ENCODE measurements around the gene JMY.
"Not testable (repeated sequence)": the region's sequence is repeated elsewhere in the genome, so short reads cannot be mapped to it uniquely, and the experiment has no call there.

JMY gene

GRCh38 chr5:79242242-79243039 lies 6.5 kb downstream of the JMY start:
- Histone ChIP-seq H3K36me3 (ENCODE audit: insufficient read depth, low read length) (no peaks in the 10 kb centered on the region), H3K4me1 (ENCODE audit: insufficient read depth, low read length) (peaks cover 37% of the 10 kb centered on the region), H3K4me2 (ENCODE audit: insufficient read depth, low read length) (no peak overlapping the region; the same call in 1 of the 2 replicates), H3K79me2 (ENCODE audit: insufficient read depth, low read length) (peaks cover 66% of the 10 kb centered on the region), H3K27me3 (ENCODE audit: insufficient read depth, low read length, poor library complexity) (no peaks in the 10 kb centered on the region), H3K4me3 (ENCODE audit: low read depth in 1 of 2, low read length in 2 of 2) (no peak overlapping the region), H3K27ac (ENCODE audit: low read length) (no peak overlapping the region), H4K20me1 (ENCODE audit: insufficient read depth, low read length) (peaks cover 15% of the 10 kb centered on the region), H3K9ac (ENCODE audit: low read depth, low read length) (no peak overlapping the region), H3K9me3 (ENCODE audit: insufficient read depth, low read length, severe bottlenecking) (no peaks in the 10 kb centered on the region), H2AFZ (ENCODE audit: low read depth, low read length) (no peak overlapping the region)
- no peak for TF ChIP-seq CTCF (IDR thresholded peaks at IDR 0.05; ENCODE audit: borderline replicate concordance, extremely low read depth, low read length, poor library complexity, severe bottlenecking)
- TF ChIP-seq EZH2 (IDR thresholded peaks at IDR 0.05; ENCODE audit: borderline replicate concordance, low read depth, low read length, severe bottlenecking): no peak
- DNase-seq (no peak), ATAC-seq (ENCODE audit: insufficient read depth, low read depth) (no peak)

GRCh38 chr5:79243224-79243623 lies 7.3 kb downstream of the JMY start:
- Histone ChIP-seq H3K4me1 (ENCODE audit: insufficient read depth, low read length) (peaks cover 30% of the 10 kb centered on the region), H3K36me3 (ENCODE audit: insufficient read depth, low read length) (no peaks in the 10 kb centered on the region), H3K27ac (ENCODE audit: low read length) (no peak overlapping the region), H3K4me3 (ENCODE audit: low read depth in 1 of 2, low read length in 2 of 2) (no peak overlapping the region), H2AFZ (ENCODE audit: low read depth, low read length) (no peak overlapping the region), H3K27me3 (ENCODE audit: insufficient read depth, low read length, poor library complexity) (no peaks in the 10 kb centered on the region), H3K9me3 (ENCODE audit: insufficient read depth, low read length, severe bottlenecking) (no peaks in the 10 kb centered on the region), H3K9ac (ENCODE audit: low read depth, low read length) (no peak overlapping the region), H3K79me2 (ENCODE audit: insufficient read depth, low read length) (peaks cover 60% of the 10 kb centered on the region), H3K4me2 (ENCODE audit: insufficient read depth, low read length) (no peak overlapping the region), H4K20me1 (ENCODE audit: insufficient read depth, low read length) (peaks cover 10% of the 10 kb centered on the region)
- no peak for TF ChIP-seq EZH2 (IDR thresholded peaks at IDR 0.05; ENCODE audit: borderline replicate concordance, low read depth, low read length, severe bottlenecking)
- ATAC-seq (ENCODE audit: insufficient read depth, low read depth) (no peak), DNase-seq (no peak)

GRCh38 chr5:79254067-79254466 lies 18.1 kb downstream of the JMY start:
- peaks cover 24% of the 10 kb centered on the region; the same call in 1 of the 2 replicates for H3K79me2 ChIP-seq (ENCODE audit: insufficient read depth, low read length)
- ATAC-seq (ENCODE audit: insufficient read depth, low read depth); H2AFZ ChIP-seq (ENCODE audit: low read depth, low read length): not testable (repeated sequence)

GRCh38 chr5:79255786-79256557 lies 20.0 kb downstream of the JMY start:
- Histone ChIP-seq H3K27me3 (ENCODE audit: insufficient read depth, low read length, poor library complexity) (no peaks in the 10 kb centered on the region), H3K36me3 (ENCODE audit: insufficient read depth, low read length) (peaks cover 6% of the 10 kb centered on the region; the same call in 1 of the 2 replicates), H2AFZ (ENCODE audit: low read depth, low read length) (no peak overlapping the region), H3K79me2 (ENCODE audit: insufficient read depth, low read length) (peaks cover 22% of the 10 kb centered on the region; the same call in 1 of the 2 replicates), H4K20me1 (ENCODE audit: insufficient read depth, low read length) (peaks cover 12% of the 10 kb centered on the region; the same call in 1 of the 2 replicates), H3K9ac (ENCODE audit: low read depth, low read length) (no peak overlapping the region), H3K4me1 (ENCODE audit: insufficient read depth, low read length) (no peaks in the 10 kb centered on the region), H3K27ac (ENCODE audit: low read length) (no peak overlapping the region), H3K4me3 (ENCODE audit: low read depth in 1 of 2, low read length in 2 of 2) (no peak overlapping the region), H3K9me3 (ENCODE audit: insufficient read depth, low read length, severe bottlenecking) (no peaks in the 10 kb centered on the region), H3K4me2 (ENCODE audit: insufficient read depth, low read length) (no peak overlapping the region)
- ATAC-seq (ENCODE audit: insufficient read depth, low read depth): no peak
- TF ChIP-seq CTCF (IDR thresholded peaks at IDR 0.05; ENCODE audit: borderline replicate concordance, extremely low read depth, low read length, poor library complexity, severe bottlenecking) (peak; percentile 53), EZH2 (IDR thresholded peaks at IDR 0.05; ENCODE audit: borderline replicate concordance, low read depth, low read length, severe bottlenecking) (no peak)
- no peak for DNase-seq

More at GRCh38 chr5:79254067-79254466, 18.1 kb downstream of the JMY start:
- H3K36me3 ChIP-seq (ENCODE audit: insufficient read depth, low read length); H3K27ac ChIP-seq (ENCODE audit: low read length); H3K27me3 ChIP-seq (ENCODE audit: insufficient read depth, low read length, poor library complexity); H3K4me3 ChIP-seq (ENCODE audit: low read depth in 1 of 2, low read length in 2 of 2); DNase-seq; H4K20me1 ChIP-seq (ENCODE audit: insufficient read depth, low read length); H3K9me3 ChIP-seq (ENCODE audit: insufficient read depth, low read length, severe bottlenecking); H3K9ac ChIP-seq (ENCODE audit: low read depth, low read length); H3K4me2 ChIP-seq (ENCODE audit: insufficient read depth, low read length); H3K4me1 ChIP-seq (ENCODE audit: insufficient read depth, low read length): not testable (repeated sequence)
